Left renal cortex interstitium (tissue), 4 donors: Measurements from ENCODE around the gene RASSF10. TPM values are rescaled to one million over a fixed set of nuclear protein-coding genes. Genes with fewer than 3 reads are reported as not detected.
"Not testable (repeated sequence)": the region's sequence is repeated elsewhere in the genome, so short reads cannot be mapped to it uniquely, and the experiment has no call there.

Experiments
- DNase-seq, 4 donors: peaks; one replicate each; pipeline ENCODE4 v3.0.0-alpha.2; 2013; ENCODE audit warnings: low read depth in 4 of 4, low spot score in 2 of 4, missing footprints in 1 of 4
- polyA plus RNA-seq, 4 donors: library from polyadenylated mRNA; unstranded; fragments of 120-200 nt; gene quantifications; one replicate each; pipeline ENCODE4 v1.2.1, GENCODE V29; 2013; ENCODE audit not compliant: insufficient read length in 4 of 4

The RASSF10 gene
- polyA plus RNA-seq, 4 donors = 18.3 to 34.5 (median 28.1) TPM

DNA sequence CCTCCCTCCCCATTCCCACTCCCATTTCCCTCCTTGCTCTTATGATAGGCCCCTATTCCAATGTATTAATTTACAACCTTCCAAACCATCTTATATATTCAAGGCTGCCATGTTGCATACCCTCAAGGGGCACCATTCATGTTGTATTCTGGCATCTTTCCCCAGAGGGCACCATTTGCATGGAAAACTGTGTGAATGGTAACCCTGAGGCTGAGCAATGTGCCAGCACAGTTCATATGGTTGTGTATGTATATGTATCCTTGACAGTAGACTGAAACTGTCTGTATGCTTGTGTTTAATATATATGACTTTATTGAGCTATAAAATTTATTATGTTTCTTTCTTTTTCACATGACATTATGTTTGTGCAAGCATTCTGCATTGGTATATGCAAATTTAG lies 7.3 kb downstream of the RASSF10 start:
- no peak for DNase-seq

DNA sequence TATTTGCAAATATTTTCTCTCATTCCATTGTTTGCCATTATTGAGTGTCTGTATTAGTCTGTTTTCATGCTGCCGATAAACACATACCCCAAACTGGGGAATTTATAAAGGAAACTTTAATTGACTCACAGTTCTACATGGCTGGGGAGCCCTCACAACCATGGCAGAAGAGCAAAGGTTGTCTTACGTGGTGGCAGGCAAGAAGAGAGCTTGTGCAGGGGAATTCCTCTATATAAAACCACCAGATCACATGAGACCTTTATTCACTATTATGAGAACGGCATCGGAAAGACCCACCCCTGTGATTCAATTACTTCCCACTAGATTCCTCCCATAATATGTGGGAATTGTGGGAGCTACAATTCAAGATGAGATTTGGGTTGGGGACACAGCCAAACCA lies 10.2 kb downstream of the RASSF10 start:
- no peak for DNase-seq

- no peak for DNase-seq
These were observed 14.3 kb downstream of the RASSF10 start for GRCh38 chr11:13023423-13023822.

- no peak for DNase-seq
These were observed 17.6 kb downstream of the RASSF10 start for GRCh38 chr11:13026722-13027121.

GRCh38 chr11:13028322-13028721 lies 19.2 kb downstream of the RASSF10 start:
- DNase-seq = no peak

GRCh38 chr11:13029872-13030271 lies 20.8 kb downstream of the RASSF10 start:
- no peak for DNase-seq

GRCh38 chr11:13030857-13031256 lies 21.7 kb downstream of the RASSF10 start:
- no peak for DNase-seq

GRCh38 chr11:13031349-13031748 lies 22.2 kb downstream of the RASSF10 start:
- no peak for DNase-seq

DNA sequence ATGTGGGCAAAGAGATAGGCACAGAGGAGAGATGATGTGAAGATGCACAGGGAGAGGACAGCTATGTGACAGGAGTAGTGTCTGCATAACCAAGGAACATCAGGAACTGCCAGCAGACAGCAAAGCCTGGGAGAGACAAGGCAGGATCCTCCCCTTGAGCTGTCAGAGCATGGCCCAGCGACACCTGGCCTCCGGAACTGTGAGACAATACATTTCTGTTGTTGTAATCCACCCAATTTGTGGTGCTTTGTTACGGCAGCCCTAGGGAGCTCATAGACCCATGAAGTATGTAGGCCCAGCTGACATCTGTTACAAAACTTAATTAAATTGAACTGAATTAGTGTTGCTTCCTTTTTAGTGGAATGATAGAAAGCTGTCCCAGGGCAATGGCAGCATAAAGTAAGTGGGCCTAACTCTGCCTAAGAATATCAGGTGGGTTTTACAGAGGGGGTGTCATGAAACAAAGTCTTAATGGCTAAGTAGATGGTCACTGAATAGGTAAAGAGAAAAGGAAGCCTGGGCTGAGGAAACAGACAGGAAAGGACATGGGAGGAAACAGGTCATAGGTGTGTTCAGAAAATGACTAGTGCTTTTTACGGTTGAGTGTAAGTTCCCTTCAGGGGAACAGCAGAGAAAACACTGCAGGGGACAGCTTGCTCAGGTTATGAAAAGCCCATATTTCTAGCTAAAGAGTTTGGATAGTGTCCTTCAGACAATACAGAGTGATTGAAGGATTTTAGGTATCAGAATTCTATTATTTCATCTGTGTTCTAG lies 24.8 kb downstream of the RASSF10 start:
- DNase-seq = no peak

GRCh38 chr11:13035711-13036110 lies 26.6 kb downstream of the RASSF10 start:
- DNase-seq = no peak

DNA sequence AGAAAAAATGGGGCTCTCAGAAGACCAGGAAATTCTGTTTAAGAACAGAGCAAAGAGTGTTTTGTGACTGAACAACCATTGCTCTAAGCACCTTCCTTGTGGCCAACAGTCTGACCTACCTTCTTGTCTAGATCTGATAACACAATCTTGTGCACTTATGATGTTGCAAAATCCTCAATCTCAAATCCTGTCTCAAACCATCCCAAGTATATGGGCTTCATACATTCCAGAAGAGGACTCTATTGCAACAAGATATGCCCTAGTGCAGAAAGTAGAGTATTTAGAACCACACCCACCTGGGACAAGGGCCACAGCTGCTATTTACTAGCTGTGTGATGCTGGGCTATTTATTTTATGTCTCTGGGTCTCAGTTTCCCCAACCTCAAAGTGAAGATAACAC lies 27.1 kb downstream of the RASSF10 start:
- no peak for DNase-seq

- DNase-seq = no peak
These were observed 29.2 kb downstream of the RASSF10 start for GRCh38 chr11:13038366-13038765.

- no peak for DNase-seq
These were observed 30.0 kb downstream of the RASSF10 start for GRCh38 chr11:13039126-13039525.

- DNase-seq = no peak
These were observed 31.9 kb downstream of the RASSF10 start for GRCh38 chr11:13040969-13041561.

DNA sequence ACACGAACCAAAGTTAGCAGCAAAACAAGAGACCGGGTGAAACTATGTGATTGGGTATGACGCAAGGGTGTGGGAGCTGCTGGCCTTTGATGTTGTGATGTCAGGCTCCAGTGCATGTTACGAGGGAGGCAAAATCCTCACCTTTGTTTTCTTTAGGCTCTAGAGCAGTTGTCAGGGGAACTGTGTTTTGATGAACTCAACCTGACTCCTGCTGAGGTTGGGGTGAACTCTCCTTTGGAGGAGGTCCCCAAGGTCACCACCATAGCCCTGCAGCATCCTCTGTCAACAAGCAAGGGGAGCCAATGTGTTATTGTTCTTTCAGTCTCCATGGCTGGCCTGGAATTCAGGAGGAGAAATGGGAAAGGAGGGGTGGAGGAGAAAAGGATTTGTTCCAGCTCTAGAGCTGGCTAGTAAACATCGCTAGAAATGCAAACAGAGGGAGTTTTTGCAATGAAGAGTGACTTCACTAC lies 33.8 kb downstream of the RASSF10 start:
- peak in 1 of 4 donors; percentile 42 for DNase-seq

DNA sequence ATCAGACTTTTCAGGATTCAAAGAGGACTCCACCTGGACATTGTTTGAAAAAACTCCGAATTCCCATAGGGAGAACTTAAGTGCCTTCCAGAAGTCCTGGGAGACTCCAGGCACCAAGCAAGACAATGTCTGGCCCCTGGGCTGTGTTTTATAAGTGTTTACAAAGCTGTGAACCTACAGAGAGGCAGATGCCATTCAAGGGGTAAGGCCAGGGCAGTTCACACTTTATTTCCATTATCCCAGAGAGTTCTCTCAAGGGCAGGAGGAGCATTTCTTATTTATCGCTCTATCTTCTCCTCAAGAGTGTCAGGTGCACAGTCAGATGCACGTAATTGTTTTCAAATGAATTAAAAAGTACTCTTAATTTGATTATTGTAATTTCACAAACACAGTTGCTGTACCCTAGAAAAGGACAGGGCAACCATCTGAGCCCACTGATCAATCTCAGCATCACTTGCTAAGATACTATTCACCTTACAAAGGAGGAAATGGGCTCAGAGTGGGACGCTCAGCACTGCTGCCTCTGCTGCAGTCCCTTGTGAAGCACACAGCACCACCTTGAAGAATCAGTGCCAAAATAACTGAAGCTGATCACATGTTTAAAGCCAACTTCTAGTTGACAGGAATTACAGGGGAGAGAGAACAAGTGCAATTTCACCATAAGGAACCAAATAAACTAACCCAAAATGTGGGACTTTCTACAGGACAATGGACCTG lies 35.0 kb downstream of the RASSF10 start:
- DNase-seq = no peak

GRCh38 chr11:13045089-13045488 lies 36.0 kb downstream of the RASSF10 start:
- DNase-seq = not testable (repeated sequence)

DNA sequence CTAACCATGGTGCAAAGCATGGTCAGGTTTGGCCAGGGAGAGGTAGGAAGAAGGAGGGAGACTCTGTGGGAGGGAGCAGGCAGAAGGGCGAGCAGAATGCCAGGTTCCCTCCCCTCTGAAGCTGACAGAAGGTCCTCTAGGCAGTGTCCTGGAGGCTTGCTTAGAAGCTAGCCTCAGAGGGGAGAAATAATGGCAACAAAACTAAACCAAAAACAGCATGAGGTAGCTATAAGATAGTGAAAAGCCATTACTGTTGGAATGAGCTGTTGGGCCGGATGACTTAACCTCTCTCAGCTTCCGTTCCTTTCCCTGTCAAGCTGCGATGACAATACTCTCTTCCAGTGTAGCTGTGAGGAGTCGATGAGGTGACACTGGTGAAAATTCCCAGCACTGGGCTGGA lies 36.6 kb downstream of the RASSF10 start:
- no peak for DNase-seq

DNA sequence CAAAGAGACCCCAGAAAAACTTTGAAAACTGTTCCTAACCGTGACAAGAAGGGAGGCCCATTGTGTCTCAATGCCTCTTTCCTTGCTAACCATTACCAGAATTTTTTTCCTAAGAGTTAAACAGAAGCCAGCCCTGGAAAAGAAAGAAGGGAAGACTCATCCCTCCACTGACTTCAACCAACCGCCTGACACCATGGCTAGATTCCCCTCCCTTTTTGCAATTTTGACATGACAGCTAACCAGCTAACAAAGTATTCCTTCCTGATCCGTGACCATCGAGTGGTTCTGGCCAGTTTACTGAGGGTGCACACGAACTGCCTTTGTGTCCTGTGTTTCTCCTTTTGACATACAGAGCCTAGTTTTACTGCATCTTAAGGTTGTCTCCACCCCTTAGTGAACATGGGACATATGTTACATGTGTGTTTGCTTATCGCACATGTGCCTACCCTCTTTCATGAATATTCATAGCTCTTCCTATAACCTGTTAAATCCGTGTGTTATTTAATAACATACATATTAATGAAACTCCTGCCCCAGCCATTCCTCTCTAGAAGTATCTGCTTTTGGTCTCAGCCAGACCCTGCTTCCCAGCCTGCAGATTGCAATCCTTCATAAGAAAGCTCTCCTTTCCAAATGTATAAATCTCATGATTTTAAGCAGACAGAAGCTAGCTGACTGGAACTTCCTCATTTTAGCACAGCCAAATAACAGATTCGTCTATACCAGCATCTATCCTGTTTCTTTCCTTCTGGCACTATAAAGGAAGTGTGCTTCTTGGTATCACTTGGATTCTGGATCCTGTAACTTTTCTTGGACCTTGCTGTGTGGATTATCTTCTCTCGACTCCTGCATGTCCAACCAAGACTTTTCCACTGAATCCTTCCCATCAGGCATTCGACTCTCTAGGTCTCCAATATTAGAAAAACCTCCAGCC lies 37.8 kb downstream of the RASSF10 start:
- no peak for DNase-seq

DNA sequence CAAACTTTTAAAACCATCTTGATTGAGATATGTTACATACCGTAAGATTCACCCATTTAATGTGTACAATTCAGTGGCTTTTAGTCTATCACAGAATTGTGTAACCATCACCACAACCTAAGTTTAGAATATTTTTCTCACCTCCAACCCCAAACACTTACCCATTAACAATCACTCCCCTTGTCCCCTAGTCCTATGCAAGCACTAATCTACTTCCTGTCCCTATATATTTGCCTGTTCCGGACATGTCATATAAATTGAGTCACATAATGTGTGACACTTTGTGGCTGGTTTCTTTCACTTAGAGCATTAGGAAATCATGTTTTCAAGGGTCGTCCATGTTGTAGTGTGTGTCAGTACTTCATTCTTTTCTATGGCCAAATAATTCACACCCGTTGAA lies 38.8 kb downstream of the RASSF10 start:
- no peak for DNase-seq

DNA sequence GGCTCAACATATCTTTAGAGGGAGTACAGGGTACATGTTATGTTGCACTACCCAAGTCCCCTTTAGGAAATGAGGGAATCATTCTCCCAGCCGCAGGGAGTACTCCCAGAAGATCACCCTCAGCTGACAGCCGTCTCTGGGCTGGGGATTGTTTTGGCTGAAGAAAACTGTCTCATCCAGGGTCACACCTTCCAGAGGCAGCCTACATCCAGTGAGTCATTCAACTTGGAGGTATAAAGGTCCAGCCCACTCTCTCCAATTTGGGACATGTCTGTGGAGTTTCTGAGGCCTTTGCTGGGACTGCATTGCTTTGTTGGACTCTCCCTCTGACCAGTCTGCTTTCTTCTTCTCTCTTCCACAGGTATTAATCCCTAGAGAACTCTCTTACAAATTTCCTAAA lies 42.1 kb downstream of the RASSF10 start:
- DNase-seq = no peak
